ENCODE measurements around the gene PROX1.

DNA sequence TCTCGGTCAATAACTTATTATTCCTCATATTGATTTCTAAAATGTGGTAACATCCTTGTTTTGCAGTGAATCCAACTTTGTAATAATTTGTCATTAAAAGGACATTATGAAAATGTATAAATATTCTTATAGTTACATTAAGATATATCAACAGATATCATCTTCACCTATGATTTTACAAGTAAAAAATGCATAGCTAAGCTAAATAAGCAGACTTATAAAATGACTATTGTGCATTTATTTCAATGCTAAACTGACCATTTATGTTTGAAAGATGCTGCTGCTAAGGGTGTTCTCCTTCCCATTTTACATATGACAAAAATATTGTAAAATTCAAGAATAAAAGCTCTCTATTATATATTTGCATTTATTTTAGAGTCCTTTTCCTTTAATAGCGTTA, 7.8 kb downstream of the PROX1 start:
- TF ChIP-seq ZC3H10 (CRISPR knock-in tag; IDR thresholded peaks at IDR 0.05) (no peak), ZNF565 (CRISPR knock-in tag; conservative IDR thresholded peaks at IDR 0.05; ENCODE audit: low read depth) (no peak), RARB (CRISPR knock-in tag; IDR thresholded peaks at IDR 0.05) (no peak), ZFP3 (CRISPR knock-in tag; IDR thresholded peaks at IDR 0.05) (no peak), ISL1 (CRISPR knock-in tag; IDR thresholded peaks at IDR 0.05) (no peak), ZFP30 (CRISPR knock-in tag; IDR thresholded peaks at IDR 0.05) (no peak)
- TF ChIP-seq, protein P1, sequence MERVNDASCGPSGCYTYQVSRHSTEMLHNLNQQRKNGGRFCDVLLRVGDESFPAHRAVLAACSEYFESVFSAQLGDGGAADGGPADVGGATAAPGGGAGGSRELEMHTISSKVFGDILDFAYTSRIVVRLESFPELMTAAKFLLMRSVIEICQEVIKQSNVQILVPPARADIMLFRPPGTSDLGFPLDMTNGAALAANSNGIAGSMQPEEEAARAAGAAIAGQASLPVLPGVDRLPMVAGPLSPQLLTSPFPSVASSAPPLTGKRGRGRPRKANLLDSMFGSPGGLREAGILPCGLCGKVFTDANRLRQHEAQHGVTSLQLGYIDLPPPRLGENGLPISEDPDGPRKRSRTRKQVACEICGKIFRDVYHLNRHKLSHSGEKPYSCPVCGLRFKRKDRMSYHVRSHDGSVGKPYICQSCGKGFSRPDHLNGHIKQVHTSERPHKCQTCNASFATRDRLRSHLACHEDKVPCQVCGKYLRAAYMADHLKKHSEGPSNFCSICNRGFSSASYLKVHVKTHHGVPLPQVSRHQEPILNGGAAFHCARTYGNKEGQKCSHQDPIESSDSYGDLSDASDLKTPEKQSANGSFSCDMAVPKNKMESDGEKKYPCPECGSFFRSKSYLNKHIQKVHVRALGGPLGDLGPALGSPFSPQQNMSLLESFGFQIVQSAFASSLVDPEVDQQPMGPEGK (CRISPR knock-in tag; IDR thresholded peaks at IDR 0.05; ENCODE audit: borderline replicate concordance) = no peak
